Brain pericyte (primary cell): ENCODE data around the gene ABHD17C.

Experiments
- DNase-seq: peaks from one replicate; pipeline ENCODE4 v3.0.0-alpha.2; 2012; ENCODE audit warnings: low read depth, low spot score

ABHD17C gene

GRCh38 chr15:80689716-80690115, 5.4 kb upstream of the ABHD17C start:
- no peak for DNase-seq

GRCh38 chr15:80691575-80691974, 3.5 kb upstream of the ABHD17C start:
- DNase-seq = no peak

- no peak for DNase-seq
These were observed 1.2 kb upstream of the ABHD17C start for GRCh38 chr15:80693682-80694610.

GRCh38 chr15:80694611-80695098, 455 bp upstream of the ABHD17C start:
- DNase-seq = no peak

- no peak for DNase-seq
These were observed 976 bp downstream of the ABHD17C start for GRCh38 chr15:80695911-80696661.

- no peak for DNase-seq
These were observed 2.1 kb downstream of the ABHD17C start for GRCh38 chr15:80697075-80697685.

- DNase-seq = no peak
These were observed 3.6 kb downstream of the ABHD17C start for GRCh38 chr15:80698676-80699075.

- DNase-seq = no peak
These were observed 4.9 kb downstream of the ABHD17C start for GRCh38 chr15:80699981-80700380.

- no peak for DNase-seq
These were observed 6.7 kb downstream of the ABHD17C start for GRCh38 chr15:80701676-80702311.

- DNase-seq = no peak
These were observed 8.0 kb downstream of the ABHD17C start for GRCh38 chr15:80703081-80703480.

GRCh38 chr15:80703965-80704364, 8.9 kb downstream of the ABHD17C start:
- no peak for DNase-seq

- no peak for DNase-seq
These were observed 11.1 kb downstream of the ABHD17C start for GRCh38 chr15:80706161-80706560.

GRCh38 chr15:80709542-80709941, 14.4 kb downstream of the ABHD17C start:
- no peak for DNase-seq

GRCh38 chr15:80710635-80711554, 15.8 kb downstream of the ABHD17C start:
- no peak for DNase-seq

- DNase-seq = no peak
These were observed 16.8 kb downstream of the ABHD17C start for GRCh38 chr15:80711886-80712285.

GRCh38 chr15:80712956-80713355, 17.8 kb downstream of the ABHD17C start:
- no peak for DNase-seq

GRCh38 chr15:80721476-80721875, 26.4 kb downstream of the ABHD17C start:
- no peak for DNase-seq

- DNase-seq = no peak
These were observed 27.7 kb downstream of the ABHD17C start for GRCh38 chr15:80722811-80723210.

GRCh38 chr15:80727196-80727595, 32.1 kb downstream of the ABHD17C start:
- DNase-seq = no peak

GRCh38 chr15:80727596-80727995, 32.5 kb downstream of the ABHD17C start:
- no peak for DNase-seq

GRCh38 chr15:80730387-80730786, 35.3 kb downstream of the ABHD17C start:
- DNase-seq = no peak
